Activated CD4-positive, alpha-beta T cell treated with anti-CD3 and anti-CD28 coated beads for 24 hours (primary cell): ENCODE measurements around the gene UBE2D1.

Source experiments
- DNase-seq, 2 donors: peaks; one replicate each; pipeline ENCODE4 v3.0.0-alpha.2; 2020; ENCODE audit warnings: low read depth in 2 of 2

The UBE2D1 gene

DNA sequence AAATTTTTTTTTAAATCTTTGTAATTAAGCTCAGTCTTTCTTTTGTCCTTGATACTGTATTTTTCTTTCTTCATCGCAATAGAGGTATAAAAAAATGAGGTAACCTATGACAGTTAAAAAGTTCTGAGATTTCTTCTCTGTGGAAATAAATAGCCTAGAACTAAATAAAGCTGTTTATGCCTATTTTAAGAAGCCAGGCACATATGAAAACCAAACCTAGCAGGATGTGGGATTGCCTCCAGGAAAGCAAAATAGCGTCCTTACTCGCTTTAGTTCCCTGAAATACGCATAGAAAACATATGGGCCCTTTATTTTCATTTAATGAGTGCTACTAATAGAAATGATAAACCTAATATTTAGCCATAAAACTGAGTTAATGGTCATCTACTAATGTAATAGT lies 6.6 kb downstream of the UBE2D1 start:
- DNase-seq: no peak

DNA sequence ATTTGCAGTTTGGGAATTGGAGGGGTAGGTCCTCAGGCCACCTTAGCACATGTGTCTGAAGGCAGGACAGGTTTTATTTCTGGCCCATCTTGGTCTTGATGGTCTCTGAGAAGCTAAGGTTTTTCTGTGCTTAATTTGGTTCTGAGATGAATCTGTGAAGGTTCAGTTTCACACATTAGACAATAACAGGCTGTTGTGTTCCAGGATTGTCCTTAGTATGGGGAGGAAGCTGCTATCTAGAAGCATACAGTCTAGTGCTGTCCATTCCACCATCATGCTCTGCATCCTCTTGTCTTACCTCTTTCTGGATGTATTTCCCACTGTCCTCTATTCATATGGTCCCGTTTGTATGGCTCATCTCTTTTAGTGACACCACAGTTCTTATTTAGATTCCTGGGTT lies 7.1 kb downstream of the UBE2D1 start:
- no peak for DNase-seq

DNA sequence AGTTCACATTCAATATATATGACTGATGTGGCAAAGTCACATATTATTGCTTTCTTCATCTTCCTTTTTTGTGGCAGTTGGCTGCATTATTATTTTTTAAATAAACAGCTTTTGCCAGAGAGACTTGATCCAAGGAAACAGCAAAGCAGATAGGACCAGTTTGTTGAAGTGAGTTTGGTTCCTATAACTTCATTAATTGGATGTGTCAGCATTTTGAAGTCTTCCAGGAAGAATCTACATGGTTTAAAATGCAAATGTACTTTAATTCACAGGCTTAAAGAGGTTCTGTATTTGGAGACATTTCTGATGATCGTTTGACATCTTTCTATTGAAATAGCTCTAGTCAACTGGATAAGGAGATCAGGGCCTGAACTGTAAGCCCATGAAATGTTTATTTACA lies 13.2 kb downstream of the UBE2D1 start:
- no peak for DNase-seq

DNA sequence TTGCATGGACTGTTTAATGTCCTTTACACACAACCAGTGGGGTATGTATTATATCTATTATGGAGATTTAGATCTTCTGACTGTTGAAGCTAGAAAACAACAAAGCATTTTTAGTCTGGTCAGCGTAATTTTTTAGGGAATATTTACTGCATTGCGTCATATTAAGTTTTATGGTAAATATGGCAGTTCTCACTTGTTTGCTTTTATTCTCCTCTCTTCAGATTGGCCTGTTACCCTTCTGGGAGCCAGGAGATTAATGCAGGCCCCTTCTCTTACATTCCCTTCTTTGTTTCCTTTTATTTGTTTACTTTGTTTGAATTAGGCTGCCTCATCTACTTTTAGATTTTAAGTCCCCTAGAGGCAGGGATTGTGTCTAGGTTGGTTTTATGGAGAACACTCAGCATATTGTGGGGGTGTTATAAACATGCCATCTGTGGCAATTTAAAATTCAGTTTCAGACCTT lies 13.8 kb downstream of the UBE2D1 start:
- DNase-seq: no peak

DNA sequence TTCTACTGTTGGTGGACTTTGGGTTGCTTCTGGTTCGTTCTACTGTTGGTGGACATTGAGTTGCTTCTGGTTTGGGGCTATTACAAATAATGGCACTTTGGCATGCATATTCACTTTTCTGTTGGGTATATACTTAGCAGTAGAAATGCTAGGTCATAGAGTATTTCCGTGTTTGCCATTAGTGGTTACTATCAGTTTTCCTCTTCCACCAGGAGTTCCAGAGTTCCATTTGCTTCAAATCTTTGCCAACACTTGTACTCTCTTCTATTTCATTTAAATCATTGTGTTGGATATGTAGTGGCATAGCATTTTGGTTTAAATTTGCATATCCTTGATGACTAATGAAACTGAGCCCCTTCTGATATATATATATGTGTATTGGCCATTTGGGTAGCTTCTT lies 15.2 kb downstream of the UBE2D1 start:
- no peak for DNase-seq

DNA sequence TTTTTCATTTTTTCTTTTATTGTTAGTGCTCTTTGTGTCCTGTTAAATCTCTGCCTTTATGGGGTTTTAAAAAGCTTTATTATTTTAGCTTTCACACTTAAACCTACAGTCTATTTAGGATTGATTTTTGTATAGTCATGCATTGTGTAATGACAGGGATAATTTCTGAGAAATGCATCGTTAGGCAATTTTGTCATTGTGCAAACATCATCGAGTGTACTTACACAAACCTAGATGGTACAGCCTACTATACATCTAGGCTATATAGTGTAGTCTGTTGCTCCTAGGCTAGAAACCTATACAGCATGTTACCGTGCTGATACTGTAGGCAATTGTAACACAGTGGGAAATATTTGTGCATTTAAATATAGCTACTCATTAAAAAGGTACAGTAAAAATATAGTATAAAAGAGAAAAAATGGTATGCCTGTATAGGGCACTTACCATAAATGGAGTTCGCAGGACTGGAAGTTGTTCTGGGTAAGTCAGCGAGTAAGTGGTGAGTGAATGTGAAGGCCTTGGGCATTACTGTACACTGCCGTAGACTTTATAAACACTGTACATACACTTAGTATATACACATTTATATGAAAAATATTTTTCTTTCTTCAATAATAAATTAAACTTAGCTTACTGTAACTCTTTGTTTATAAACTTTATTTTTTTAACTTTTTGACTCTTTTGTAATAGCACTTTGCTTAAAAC lies 16.0 kb downstream of the UBE2D1 start:
- no peak for DNase-seq

DNA sequence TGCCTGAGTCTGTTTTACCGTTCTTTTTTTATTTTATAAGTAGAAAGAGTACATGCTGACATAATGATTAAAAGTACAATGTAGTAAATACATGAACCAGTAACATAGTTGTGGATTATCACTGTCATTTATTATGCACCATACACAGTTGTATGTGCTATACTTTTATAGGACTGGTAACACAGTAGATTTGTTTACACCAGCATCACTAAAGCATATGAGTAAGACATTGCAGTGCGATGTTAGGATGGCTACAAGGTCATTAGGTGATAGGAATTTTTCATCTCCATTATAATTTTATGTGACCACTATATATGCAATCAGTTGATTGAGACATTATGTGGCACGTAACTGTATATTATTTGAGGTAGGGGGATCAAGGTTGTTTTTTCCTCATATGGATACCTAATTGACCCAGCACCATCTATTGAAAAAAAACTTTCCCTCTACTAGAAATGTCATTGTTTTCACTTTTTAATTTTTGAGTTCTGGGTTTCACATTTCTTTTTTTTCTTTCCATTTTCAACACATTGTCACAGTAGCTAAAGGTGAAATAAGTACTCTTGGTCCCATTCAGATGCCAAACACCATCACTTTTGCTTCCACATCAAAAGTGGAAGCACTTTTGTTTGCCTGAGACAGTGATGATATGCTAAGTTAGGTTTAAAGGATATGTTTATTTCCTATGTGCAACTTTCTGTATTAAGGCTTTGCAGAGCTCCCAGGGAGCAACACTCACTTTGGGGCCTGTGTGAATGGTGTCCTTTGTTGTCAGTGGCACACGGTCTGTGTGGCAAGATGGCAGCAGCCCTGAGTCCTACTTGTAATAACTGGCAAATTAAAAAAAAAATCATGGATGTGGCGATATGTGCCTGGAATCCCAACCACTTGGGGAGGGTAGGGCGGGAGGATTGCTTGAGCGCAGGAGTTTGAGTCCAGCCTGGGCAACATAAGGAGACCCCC lies 17.1 kb downstream of the UBE2D1 start:
- DNase-seq: no peak

DNA sequence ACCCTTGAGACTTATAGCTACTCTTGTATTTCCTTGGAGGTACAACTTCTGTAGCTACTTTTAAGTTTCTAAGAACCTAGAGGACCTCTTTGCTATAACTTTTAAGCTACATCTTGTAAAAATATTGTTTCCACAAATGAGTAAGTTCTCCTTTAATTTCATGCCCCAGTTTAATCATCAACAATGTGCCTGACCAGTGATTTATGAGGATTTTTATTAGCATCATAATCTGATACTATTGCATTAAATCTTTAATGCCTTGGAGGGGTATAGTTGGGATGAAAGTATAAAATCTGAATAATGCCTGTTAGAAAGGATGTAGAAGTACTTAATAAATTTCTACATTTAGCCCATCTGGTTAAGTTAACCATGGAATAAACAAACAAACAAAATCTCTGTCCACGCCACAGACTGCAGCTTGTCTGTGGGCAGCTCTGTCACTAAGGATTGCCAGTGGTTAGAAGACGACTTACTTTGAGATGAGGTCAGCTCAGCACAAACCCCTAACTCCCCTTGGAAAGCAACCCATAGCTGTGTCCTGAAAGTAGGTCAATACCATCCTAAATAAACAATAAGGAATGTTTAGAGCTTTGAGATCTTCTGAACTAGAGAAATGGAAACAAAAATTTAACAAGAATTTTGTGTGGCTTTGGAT lies 18.3 kb downstream of the UBE2D1 start:
- DNase-seq: no peak

DNA sequence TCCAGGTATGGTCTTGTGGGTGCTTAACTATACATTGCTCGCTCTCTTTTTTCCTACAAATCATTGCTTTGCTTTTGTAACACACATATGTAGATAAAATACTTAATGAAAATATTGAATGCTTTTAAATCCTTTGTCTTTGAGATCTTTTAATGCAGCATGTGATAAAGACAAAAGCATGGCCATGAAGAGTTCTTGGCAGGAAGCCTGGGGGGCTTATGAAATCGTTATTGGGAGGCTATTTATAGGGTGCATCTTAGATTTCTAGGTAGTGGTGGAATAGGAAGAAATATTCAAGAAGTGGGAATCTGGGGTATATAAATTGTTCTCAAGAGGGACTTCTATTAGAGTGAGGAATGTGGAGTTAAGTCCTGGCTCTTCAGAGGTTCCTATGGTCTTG lies 21.9 kb downstream of the UBE2D1 start:
- no peak for DNase-seq

DNA sequence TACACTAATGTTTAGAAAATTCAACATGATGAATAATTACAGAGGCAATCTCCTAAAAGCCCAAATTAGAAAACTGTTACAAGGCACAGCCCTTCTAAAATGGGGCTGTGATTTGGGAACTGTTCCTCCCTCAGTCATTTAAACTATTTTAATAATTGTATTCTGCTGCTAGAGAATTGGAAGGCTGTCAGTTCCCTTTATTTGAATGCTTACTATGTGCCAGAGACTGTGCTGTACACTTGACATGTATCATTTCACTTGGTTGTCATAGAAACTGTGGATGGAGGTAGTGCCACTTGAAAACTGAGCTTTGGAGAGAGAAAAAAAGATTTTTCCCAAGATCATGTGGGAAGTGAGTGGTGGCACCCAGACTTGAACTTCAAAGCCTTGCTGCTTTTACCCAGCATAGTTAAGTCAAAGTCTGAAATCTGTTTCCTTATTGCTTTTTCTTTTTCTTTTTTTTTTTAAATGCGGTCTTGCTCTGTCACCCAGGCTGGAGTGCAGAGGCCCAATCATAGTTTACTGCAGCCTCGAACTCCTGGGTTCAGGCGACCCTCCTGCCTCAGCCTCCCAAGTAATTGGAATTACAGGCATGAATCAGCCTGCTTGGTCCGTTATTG lies 23.6 kb downstream of the UBE2D1 start:
- no peak for DNase-seq

DNA sequence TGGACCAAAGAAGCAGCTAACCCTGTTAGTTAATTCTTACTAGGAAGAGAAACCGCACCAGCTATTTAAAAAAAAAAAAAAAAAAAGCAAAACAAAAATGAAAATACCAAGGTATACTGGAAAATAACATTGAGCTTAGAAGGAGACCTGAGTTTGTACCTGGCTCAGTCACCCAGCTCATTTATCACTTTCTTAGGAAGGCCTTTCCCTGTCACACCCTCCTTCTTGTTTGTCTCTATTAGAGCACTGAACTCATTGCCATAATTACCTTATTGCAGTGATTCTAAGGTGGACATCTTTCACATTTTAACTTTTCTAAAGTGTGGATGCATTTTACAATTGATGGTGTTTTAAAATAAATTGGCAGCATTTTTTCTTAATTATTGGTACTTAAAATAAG lies 24.1 kb downstream of the UBE2D1 start:
- no peak for DNase-seq

DNA sequence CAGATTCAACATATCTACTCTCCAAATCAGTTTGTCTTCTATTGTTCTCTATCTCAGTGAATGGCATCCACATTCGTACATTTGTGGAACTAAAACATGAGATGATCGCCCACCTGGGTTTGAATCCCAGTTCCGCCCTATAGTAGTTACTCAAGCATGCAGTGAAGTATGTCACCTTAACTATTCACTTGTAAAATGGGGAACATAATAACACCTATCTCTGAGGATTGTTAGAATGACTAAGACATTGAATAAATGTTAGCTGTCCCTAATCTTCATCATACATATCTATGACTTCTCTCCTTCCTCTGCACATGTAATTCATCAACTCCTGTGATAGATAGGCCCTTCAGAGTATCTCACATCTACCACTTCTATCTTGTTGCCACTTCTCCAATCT lies 24.7 kb downstream of the UBE2D1 start:
- DNase-seq: no peak

DNA sequence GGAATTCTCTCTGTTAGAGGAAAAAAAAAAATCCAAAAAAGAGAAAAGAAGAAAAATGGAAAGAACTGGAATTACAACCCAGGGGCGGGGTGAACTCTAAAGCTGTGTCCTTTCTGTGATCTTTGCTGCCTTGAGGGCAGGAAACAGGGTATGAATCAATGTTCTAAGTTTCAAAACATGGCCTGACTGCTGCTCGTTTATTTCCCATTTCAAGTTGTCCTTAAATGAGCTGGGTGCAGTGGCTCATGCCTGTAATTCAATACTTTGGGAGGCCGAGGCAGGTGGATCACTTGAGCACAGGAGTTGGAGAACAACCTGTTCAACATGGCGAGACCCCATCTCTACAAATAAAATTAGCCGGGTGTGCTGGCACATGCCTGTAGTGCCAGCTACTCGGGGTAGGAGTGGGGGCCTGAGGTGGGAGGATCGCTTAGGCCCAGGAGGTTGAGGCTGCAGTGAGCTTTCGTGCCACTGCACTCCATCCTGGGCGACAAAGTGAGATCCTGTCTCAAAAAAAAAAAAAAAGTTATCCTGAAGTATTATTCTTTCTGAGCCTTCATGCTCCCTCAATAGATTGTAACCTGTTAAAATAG lies 25.7 kb downstream of the UBE2D1 start:
- DNase-seq: no peak

DNA sequence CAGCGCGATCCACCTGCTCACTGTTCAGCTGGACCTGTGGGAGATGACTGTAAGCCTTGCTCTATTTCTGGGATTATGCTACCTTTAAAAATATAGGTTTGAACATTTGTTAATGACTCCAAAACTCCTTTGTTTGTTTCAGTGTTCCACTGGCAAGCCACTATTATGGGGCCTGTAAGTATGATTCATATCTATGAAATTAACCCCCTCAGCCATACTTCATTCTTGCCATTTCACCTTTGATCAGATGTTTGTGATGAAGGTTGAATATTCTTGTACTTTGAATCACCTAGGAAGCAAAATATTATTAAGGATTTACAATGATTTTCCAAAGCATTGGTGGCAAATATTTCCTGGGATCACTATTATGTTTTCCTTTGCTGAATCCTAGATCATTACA lies 26.5 kb downstream of the UBE2D1 start:
- no peak for DNase-seq

DNA sequence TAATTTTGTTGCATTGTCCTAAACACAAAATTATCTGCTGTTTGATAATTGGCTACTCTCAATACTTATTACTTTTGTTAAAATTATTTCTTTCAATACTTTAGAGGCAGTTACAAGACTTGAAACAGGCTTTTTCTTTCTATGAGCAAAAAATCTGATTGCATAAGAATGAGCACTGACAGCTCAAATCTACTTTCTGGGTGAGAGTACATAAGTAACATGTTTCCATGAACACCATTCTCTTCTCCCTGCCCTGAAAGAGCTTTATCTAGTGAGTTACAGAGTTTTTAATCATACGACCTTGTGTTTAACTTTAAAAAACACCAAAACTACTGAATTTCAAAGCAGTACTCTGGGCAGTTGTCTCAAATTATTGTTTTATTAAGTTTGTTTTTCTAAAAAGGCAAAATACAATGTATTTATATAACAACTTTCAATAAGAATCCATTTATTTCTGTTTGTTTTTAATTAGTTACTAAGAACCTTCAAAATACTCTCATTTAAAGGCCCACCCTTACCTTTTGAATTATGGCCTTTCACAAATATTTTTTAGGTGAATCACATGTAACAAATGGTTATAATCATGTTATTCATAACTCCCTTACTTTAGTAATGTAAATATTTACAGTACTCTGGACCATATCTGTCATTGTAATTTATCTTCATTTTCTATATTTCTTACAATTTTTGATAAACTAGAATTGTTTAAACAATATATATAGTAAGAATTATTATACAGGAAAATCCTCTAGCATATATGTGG lies 27.4 kb downstream of the UBE2D1 start:
- DNase-seq: no peak

DNA sequence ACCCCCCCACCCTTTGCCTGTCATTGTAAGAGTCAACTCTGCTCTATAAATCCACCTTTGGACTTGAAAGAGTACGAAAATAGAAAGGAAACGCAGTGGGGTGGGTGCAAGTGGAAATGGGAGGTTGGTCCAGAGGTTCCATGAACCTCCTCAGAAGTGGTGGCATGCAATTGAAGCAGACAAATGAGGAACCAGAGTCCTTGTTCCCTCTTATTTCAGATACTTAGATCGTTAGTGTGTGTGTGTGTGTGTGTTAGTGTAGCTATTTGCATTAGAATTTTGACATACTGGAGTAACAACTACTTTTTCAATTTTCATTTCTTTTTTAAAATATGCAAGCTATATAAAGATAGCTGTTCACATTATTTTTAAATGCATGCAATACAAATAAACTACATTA lies 32.3 kb downstream of the UBE2D1 start:
- DNase-seq: no peak

DNA sequence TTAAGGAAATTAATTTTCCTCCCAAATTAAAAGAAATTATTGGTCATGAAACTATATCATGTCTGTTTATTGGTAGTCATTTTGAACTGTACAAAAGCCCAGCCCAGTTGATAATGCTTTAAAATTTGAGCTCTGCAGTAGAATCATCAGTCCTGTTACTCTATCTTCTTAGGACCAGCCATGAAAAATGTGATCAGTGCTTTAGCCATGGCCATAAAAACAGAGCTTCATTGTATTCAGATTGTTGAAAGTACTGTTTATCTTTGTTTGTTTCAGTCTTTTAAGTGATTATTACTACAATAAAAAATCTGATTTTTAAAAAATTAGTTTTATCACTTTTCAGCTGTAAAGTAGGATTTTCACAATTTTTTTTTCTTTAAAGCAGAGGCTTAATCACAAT lies 36.7 kb downstream of the UBE2D1 start:
- DNase-seq: no peak

DNA sequence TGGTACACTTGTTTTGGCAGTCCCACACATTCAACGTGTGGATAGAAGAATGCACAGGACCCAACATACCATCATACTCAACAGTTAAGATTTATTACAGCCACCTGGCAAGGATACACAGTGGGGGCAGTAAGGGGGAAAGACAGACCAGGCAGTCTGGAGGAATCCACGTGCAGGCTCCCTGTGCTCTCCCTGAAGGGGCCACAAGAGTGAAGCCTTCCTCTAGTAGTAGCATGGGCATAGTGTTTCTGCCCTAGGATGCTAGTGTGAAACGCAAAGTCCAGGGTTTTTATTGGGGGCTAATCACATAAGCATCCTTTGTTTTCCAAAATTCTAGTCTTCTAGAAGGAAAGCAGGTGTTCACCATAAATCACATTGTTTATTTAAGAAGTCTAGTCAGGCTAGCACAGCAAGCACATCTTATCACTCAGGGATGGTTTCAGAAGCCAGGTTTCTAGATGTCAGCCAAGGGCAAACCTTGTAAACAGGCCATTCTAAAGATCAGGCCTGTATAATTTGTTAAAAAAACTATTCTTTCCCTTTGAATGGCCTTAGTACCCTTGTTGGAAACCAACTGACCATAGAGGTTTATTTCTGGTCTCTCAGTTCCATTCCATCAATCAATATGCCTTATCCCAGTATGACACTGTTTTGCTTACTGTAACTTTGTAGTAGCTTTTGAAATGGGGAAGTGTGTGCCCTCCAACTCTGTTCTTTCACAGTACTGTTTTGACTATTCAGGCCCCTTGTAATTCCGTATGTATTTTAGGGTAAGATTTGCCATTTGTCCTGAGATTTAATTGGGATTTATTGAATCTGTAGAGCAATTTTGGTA lies 38.0 kb downstream of the UBE2D1 start:
- no peak for DNase-seq

DNA sequence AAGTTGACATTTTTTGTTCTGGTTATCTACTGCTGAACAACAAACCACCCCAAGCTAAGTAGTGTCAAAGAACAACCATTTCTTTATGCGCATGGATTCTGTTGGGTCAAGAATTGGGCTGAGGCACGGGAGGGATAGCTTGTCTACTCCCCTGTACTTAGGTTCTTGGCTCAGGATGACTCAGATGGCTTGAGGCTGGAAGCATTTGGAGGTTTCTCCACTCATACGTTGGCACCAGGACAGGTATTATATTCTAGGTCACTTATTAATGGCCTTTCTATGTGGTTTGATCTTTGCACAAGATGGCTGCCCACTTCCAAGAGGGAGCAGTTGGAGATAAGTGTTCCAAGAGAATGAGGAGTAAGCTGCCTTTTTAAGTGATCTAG lies 38.6 kb downstream of the UBE2D1 start:
- no peak for DNase-seq

DNA sequence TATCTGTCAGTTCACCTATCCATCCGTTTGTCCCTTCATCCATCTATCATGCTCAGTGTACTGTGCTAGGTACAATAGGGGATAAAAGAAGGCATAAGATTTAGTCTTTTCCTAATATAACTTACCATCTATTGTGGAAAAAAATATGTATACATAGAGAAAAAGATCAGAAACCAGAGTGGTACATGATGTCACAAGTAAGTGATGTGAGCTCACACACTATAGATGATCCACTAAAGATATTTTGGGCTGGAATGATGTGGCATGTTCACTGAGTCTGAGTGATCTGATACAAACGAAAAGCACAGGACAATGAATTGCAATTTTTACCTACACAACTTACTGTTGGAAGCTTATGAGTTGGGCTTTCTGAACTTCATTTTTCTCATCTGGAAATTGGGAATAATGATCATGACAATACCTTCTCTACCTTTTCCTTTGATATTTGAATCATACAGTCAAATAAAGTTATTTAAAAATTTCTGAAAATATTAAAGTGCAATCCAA lies 47.7 kb downstream of the UBE2D1 start:
- DNase-seq: no peak
